SKM-1 (cell line): ENCODE measurements around the gene BMAL1.
"Not testable (repeated sequence)": the region's sequence is repeated elsewhere in the genome, so short reads cannot be mapped to it uniquely, and the experiment has no call there.

Experiments
- DNase-seq: peaks from one replicate; lab custom pipeline; 2025; ENCODE audit not compliant: unreplicated experiment; lab: John Stamatoyannopoulos, UW

Gene BMAL1

DNA sequence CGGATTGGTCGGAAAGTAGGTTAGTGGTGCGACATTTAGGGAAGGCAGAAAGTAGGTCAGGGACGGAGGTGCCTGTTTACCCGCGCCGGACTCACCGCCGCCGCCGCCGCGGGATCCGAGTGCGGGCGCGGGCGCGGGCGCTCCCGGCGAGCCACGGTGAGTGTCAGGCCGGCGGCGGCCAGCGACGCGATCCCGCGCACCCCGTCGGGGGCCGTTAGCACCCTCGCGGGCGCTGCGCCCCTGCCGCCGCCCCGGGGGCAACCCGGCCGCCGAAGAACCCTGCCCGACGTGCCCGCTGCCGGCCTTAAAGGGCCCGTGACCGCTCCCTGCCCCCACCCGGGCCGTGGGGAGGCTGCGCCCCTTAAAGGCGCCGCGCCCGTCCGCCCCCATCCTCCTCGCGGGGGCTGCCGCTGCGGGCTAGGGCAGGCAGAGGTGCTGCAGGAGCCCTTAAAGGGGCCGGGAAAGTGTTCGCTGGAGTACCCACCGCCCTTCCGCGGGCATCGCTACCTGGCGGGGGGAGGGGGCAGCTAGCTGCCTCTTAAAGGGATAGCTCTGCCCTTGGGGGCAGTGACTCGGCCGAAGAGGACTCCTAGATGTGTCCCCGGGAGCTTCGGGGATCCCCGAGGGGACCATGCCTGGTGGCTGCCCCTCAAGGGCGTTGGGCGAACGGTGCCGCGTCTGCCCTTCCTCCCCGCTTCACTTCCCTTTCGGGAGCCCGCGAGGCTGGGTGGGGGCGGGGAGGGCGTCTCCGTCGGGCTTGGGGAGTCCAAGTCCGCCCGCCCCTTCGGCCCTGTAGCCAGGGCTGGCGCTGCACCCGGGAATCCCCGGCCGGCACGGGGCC is at the start of gene BMAL1:
Gene BMAL1 (plus strand): TSS at position 23 of the 841 bp plus-strand sequence. CDS start 76,519 bp downstream, outside the sequence.
- DNase-seq = peak; percentile 22

DNA sequence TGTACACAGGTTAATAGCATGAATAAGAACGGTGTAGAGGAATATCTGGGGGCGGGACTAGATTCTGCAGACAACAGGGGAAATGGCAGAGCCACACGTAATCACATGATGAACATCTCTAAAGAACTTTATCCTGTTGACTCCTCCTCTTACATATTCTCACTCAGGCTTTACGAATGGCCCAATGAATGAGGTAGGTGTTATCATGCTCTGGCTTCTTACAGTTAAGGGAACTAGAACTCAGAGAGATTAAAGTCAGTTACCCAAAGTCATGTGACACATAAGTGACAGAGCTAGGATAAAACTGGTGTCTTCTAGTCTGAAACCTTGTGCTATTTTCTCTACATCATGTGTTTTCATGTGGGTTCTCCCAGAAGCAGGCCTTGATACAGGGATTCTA is 49.0 kb upstream of the BMAL1 start:
- DNase-seq = no peak

GRCh38 chr11:13229136-13229535 is 48.5 kb upstream of the BMAL1 start:
- no peak for DNase-seq

DNA sequence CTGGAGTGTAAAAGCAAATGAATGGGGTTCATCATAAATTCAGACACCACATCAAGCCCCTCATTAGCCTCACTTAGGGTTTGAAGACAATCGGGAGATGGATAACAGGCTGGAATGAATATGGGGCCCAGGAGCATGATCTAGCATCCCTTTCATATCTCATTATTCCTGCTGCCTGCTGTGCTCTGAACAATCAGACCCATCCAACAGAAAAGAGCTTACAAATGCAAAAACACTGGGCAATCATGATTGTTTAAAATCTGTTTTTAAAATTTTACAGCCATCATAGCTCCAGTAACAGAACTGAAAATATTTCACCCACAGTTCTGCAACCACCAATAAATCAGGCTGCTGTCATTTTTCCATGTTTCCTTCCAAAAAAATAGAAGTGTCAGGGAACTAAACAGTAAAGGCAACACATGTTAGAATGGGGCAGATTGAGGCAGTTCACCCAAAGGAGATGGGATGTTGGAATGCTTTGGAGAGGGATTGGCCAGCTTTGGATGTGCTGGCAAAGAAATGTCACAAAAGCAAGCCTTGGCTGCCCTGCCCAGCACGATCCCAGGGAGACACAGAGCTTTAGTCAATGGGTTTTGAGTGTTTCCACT is 47.8 kb upstream of the BMAL1 start:
- no peak for DNase-seq

DNA sequence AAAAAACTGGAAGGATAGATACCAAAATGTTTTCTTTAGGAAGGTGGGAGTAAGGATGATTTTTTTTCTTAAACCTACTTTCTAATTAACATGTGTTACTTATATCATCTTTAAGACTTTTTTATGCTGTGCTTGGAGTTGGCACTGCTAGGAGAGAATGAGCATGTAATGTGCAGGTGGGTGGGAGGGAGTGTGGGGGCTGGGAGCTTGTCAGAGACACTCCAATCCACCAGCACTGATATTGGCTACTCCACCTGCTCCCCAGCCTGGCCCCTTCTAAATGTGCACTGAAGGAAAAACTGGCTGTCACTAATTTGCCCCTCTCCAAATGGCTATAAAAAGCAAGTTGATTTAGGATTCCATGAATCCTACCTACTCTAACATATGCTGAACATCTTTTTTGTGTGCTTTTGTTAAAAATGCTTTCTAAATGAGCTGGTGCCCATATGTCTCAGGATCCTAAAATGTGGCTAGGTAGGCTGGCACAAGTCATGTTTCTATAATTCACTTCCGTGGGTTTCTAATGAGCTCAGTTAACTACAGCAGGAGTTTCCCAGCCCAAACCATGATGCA is 44.3 kb upstream of the BMAL1 start:
- DNase-seq = no peak

GRCh38 chr11:13235895-13236294 is 41.7 kb upstream of the BMAL1 start:
- DNase-seq = no peak

DNA sequence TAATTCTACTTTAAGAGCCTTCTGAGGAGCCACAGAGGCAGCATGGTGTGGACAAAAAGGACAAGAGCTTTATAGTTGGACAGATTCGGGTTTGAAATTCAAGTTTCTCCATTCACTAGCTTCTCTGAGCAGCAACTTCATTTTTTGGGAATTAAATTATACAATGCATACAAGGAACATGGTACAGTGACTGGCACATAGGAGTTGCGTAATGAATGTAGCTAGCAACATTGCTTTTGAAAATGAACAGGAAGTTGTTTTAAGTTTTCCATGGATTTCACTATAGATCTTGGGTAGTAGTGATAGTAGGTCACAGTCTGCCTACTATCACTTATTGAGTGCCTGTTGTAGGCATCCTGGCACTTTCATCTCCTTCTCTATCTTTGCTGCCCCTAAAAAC is 41.0 kb upstream of the BMAL1 start:
- no peak for DNase-seq

GRCh38 chr11:13237761-13238160 is 39.8 kb upstream of the BMAL1 start:
- no peak for DNase-seq

GRCh38 chr11:13238879-13239514 is 38.6 kb upstream of the BMAL1 start:
- DNase-seq = peak; percentile 67

GRCh38 chr11:13242564-13242963 is 35.0 kb upstream of the BMAL1 start:
- no peak for DNase-seq

GRCh38 chr11:13247606-13248296 is 29.8 kb upstream of the BMAL1 start:
- DNase-seq = no peak

- DNase-seq = no peak
These were observed 28.4 kb upstream of the BMAL1 start for GRCh38 chr11:13249177-13249576.

DNA sequence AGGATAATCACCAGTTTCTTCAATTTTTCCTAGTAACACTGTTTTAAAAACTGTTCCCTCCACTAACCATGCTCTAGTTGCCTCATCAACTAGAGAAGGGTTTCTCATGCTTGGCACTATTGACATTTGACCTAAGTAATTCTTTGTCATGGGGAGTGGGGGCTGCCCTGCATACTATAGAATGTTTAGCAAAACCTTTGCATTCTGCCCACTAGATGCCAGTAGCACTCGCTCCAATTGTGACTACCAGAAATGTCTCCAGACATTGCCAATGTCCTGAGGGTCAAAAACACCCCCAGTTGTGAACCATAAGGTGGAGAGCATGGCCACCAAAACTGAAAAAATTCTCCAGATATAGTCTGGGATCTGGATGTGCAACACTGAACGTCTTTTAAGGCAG is 27.6 kb upstream of the BMAL1 start:
- DNase-seq = no peak

GRCh38 chr11:13251966-13252365 is 25.6 kb upstream of the BMAL1 start:
- no peak for DNase-seq

- DNase-seq = no peak
These were observed 25.2 kb upstream of the BMAL1 start for GRCh38 chr11:13252438-13252837.

DNA sequence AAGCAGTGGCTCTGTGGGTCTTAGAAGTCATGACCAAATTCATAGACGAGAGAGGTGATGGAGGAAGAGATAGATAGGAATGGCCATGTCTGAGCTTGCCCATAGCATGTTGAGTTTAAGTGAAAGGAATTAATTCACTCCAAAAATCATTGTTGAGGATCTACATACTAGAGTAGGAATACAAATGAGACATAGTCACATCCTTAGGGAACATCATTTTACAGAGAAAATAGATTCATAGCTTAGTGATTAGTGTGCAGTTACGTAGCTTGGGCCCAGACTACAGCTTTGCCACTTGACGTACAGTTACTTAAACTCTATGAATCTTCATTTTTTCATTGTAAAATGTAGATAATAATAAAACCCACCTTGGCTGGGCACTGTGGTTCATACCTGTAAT is 21.4 kb upstream of the BMAL1 start:
- DNase-seq = no peak

DNA sequence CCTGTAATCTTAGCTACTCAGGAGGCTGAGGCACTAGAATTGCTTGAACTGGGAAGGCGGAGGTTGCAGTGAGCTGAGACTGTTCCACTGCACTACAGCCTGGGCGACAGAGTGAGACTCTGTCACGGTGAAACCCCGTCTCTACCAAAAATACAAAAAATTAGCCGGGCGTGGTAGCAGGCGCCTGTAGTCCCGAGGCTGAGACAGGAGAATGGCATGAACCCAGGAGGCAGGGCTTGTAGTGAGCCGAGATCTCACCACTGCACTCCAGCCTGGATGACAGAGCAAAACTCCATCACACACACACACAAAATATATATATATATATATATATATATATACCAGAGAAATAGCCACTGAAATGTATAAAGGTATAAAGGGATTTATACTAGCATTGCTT is 19.5 kb upstream of the BMAL1 start:
- not testable (repeated sequence) for DNase-seq

- DNase-seq = no peak
These were observed 18.7 kb upstream of the BMAL1 start for GRCh38 chr11:13258855-13259254.

DNA sequence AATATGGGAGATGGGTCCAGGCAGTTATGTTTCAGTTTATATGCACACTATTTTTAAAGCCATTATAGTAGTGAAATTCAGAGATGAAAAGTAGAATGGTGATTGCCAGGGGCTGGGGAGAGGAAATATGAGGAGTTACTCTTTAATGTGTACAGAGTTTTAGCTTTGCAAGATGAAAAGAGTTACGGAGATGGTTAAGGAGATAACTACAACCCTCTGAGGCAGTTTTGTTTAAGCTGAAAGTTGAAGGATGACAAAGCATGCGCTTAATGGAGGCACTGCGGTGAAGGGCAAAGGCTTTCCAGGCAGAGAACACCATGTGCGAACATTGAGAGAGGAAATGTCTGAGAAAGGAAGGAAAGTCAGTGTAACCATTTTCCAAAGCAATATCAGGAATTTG is 18.2 kb upstream of the BMAL1 start:
- no peak for DNase-seq

GRCh38 chr11:13260201-13260962 is 17.2 kb upstream of the BMAL1 start:
- no peak for DNase-seq
